ENCODE measurements around the gene ARHGAP33.
A peak's percentile ranks its signal among the peaks of the same experiment; 100 is the strongest.

The ARHGAP33 gene

DNA sequence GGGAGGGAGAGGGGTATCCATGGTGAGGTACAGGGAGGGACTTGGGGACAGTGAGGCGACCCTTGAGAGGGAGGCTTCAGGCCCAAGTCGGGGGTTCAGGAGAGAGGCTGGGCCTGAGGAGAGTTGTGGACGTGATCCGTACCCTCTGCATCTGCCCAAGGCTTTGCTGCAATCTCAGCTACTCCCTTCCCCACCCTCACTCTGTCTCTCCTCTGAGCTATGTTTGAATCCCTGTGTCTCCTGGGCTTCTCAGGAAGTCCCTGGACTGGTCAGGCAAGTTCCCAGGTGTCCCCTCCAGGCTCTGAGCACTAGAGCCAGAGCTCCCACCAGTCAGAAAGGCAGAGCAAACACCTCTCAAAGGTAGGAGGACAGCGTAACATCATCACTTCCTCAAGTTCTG, 25.2 kb upstream of the ARHGAP33 start:
- Histone ChIP-seq H3K9ac (ENCODE audit: low read length) (no peak overlapping the region), H3K27ac (ENCODE audit: low read depth, low read length) (no peak overlapping the region), H3K27me3 (ENCODE audit: control insufficient read depth, insufficient read depth, low read length) (peaks cover 2% of the 10 kb centered on the region; the same call in 1 of the 2 replicates), H3K4me1 (ENCODE audit: control insufficient read depth, insufficient read depth, low read length) (0 out of 2 replicates have a peak, but pooled peaks cover 8% of the 10 kb centered on the region), H3K4me3 (ENCODE audit: low read depth, low read length) (no peak overlapping the region), H3K36me3 (ENCODE audit: control insufficient read depth, insufficient read depth, low read length) (peaks cover 14% of the 10 kb centered on the region; the same call in 1 of the 2 replicates), H3K9me3 (ENCODE audit: control insufficient read depth, insufficient read depth, low read depth, low read length) (no peaks in the 10 kb centered on the region)

DNA sequence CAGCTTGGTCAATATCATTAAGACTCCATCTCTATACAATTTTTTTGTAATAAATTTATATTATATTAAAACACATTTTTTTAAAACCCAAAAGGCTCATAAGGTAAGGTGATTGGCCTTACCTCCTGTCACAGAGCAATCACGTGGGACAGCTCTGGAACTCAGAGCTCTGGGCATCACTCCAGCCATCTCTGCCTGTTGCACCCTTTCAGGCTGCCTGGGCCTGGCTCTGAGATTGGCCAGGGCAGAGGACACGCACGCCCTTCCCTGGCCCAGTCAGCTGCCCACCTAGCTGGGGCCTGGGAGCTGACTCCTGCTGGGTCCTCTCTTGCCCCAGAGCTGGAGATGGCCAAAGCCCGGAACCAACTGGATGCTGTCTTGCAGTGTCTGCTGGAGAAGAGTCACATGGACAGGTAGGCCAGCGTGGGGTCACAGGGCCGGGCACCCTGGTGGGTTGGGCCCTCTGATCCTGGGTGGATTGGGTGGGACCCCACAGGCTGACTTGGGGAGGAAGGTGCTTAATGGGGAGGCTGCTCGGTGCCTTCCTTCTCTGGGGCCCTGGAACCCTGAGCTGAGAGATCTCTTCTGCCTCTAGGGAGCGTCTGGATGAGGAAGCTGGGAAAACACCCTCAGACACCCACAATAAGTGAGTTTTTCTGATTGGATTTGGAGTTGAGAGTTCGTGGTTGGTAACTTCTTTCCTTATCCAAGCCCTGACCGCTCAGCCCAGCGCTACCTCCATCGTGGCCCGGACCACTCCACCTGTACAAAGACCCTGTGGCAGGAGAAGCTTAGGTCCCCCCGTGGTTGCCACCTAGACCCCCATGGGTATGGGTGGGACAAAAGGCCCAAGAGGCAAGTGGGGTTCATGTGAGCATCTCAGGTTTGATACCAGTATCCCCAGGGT, 23.3 kb upstream of the ARHGAP33 start:
- no peak overlapping the region for H3K27ac ChIP-seq (ENCODE audit: low read depth, low read length)
- H3K9me3 ChIP-seq (ENCODE audit: control insufficient read depth, insufficient read depth, low read depth, low read length): no peaks in the 10 kb centered on the region
- H3K27me3 ChIP-seq (ENCODE audit: control insufficient read depth, insufficient read depth, low read length): peaks cover 11% of the 10 kb centered on the region; the same call in 1 of the 2 replicates
- peaks cover 14% of the 10 kb centered on the region; the same call in 1 of the 2 replicates for H3K36me3 ChIP-seq (ENCODE audit: control insufficient read depth, insufficient read depth, low read length)
- H3K4me1 ChIP-seq (ENCODE audit: control insufficient read depth, insufficient read depth, low read length): peaks cover 11% of the 10 kb centered on the region
- H3K9ac ChIP-seq (ENCODE audit: low read length): no peak overlapping the region
- no peak overlapping the region for H3K4me3 ChIP-seq (ENCODE audit: low read depth, low read length)

DNA sequence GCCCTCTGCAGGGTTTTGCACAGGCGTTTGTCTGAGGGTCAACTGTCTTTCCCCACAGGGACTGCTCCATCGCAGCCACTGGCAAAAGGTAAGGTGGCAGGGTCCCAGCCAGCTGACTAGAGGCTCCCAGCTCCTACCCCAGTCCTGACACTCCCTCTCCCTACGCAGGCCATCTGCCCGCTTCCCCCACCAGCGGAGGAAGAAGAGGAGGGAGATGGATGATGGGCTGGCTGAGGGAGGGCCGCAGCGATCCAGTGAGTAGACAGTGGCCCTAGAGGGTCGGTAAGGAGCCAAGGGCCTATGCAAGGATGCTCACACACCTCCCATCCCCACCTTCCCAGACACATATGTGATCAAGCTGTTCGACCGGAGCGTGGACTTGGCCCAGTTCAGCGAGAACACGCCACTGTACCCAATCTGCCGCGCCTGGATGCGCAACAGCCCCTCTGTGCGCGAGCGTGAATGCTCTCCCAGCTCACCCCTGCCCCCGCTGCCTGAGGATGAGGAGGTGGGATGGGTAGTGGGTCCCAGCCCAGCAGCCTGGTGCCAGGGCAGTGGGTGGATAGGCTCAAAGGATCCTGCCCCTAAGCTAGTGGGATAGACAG, 22.5 kb upstream of the ARHGAP33 start:
- Histone ChIP-seq H3K4me3 (ENCODE audit: low read depth, low read length) (no peak overlapping the region), H3K27ac (ENCODE audit: low read depth, low read length) (no peak overlapping the region), H3K9ac (ENCODE audit: low read length) (no peak overlapping the region), H3K4me1 (ENCODE audit: control insufficient read depth, insufficient read depth, low read length) (peaks cover 13% of the 10 kb centered on the region), H3K9me3 (ENCODE audit: control insufficient read depth, insufficient read depth, low read depth, low read length) (no peaks in the 10 kb centered on the region), H3K36me3 (ENCODE audit: control insufficient read depth, insufficient read depth, low read length) (peaks cover 14% of the 10 kb centered on the region; the same call in 1 of the 2 replicates), H3K27me3 (ENCODE audit: control insufficient read depth, insufficient read depth, low read length) (peaks cover 11% of the 10 kb centered on the region; the same call in 1 of the 2 replicates)

DNA sequence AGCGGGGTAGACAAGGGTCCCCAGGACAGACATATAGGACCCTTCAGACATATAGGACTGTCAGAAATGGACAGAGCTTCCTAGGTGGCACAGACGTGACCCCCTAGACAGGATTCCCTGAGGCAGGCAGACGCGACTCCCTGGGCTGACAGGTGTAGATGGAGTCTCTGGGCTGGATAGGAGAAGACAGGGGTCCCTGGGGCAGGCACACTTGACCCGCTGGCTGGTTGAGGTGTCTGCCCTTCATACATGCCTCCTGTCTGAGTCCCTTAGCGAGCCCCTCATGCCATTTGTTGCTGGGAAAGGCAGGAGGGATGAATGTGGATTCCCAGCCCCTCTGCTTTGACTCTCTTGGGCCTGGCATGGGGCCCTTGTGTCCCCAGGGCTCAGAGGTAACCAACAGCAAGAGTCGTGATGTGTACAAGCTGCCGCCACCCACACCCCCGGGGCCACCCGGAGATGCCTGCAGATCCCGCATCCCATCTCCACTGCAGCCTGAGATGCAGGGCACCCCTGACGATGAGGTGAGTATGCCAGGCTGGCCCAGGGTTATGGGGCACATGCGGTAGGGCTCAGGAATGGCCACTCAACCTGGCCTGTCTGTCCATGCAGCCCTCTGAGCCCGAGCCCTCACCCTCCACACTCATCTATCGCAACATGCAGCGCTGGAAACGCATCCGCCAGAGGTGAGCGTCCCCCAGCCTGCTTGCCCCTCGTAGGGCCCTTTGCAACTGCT, 21.6 kb upstream of the ARHGAP33 start:
- H3K27ac ChIP-seq (ENCODE audit: low read depth, low read length): no peak overlapping the region
- H3K27me3 ChIP-seq (ENCODE audit: control insufficient read depth, insufficient read depth, low read length): peaks cover 11% of the 10 kb centered on the region; the same call in 1 of the 2 replicates
- H3K4me1 ChIP-seq (ENCODE audit: control insufficient read depth, insufficient read depth, low read length): peaks cover 13% of the 10 kb centered on the region
- no peaks in the 10 kb centered on the region for H3K9me3 ChIP-seq (ENCODE audit: control insufficient read depth, insufficient read depth, low read depth, low read length)
- H3K36me3 ChIP-seq (ENCODE audit: control insufficient read depth, insufficient read depth, low read length): peaks cover 14% of the 10 kb centered on the region; the same call in 1 of the 2 replicates
- H3K4me3 ChIP-seq (ENCODE audit: low read depth, low read length): no peak overlapping the region
- H3K9ac ChIP-seq (ENCODE audit: low read length): no peak overlapping the region

DNA sequence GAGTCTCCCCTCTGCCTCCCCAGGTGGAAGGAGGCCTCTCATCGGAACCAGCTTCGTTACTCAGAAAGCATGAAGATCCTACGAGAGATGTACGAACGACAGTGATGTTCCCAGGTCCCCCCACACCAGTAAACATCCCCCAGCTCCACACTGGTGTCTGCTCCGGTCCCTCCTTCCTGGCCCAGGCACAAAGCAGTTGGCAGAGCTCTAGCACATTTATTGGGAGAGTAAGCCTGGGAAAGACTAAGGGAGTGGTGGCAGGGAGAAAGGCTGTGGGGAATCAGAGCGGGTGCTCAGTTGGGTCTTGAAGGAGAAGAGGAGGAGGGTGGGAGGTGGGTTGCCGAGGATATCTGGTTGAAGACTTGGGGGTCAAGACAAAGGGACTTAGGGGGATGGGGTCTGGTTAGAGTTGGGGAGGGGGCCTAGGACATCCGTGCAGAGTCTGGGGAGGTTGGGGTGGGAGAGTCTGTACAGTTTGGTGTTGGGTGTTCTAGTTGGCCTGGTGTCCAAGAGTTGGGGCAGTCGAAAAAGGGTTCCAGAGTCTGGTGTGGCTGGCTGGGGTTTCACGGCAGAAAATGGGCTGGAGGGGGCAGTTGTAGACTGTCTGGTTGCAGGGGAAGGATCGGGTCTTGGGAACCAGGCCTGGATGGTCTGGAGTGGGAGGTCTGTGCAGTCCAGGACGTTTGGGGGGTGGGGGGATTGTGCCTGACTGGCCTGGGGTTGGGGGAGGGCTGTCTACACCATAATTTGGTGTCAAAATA, 20.8 kb upstream of the ARHGAP33 start:
- Histone ChIP-seq H3K36me3 (ENCODE audit: control insufficient read depth, insufficient read depth, low read length) (peaks cover 14% of the 10 kb centered on the region; the same call in 1 of the 2 replicates), H3K27ac (ENCODE audit: low read depth, low read length) (no peak overlapping the region), H3K4me3 (ENCODE audit: low read depth, low read length) (no peak overlapping the region), H3K27me3 (ENCODE audit: control insufficient read depth, insufficient read depth, low read length) (peaks cover 11% of the 10 kb centered on the region; the same call in 1 of the 2 replicates), H3K9ac (ENCODE audit: low read length) (no peak overlapping the region), H3K4me1 (ENCODE audit: control insufficient read depth, insufficient read depth, low read length) (peaks cover 11% of the 10 kb centered on the region), H3K9me3 (ENCODE audit: control insufficient read depth, insufficient read depth, low read depth, low read length) (no peaks in the 10 kb centered on the region)

DNA sequence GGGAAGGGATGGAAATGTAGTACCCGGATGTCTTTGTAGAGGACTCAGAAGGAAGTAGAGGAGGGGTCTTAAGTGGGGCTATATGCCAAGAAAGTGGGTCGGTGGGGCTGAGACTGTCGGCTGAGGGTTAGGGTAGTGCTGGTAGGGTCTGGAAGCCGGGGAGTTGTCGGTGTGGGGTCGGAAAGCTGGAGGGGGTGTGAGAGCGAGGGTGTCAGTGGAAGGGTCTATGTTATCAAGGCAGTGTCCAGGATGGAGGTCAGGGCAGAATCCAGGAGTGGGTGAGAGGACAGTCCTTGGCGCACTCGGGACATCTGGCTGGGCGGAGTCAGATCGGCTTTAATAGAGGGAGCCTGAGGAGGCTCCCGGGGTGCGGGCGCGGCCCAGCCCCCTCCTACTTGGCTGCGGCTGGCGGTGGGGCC, 20.2 kb upstream of the ARHGAP33 start:
- Histone ChIP-seq H3K4me1 (ENCODE audit: control insufficient read depth, insufficient read depth, low read length) (peaks cover 11% of the 10 kb centered on the region), H3K36me3 (ENCODE audit: control insufficient read depth, insufficient read depth, low read length) (peaks cover 20% of the 10 kb centered on the region; the same call in 1 of the 2 replicates), H3K4me3 (ENCODE audit: low read depth, low read length) (peak overlapping the region; percentile 95), H3K9me3 (ENCODE audit: control insufficient read depth, insufficient read depth, low read depth, low read length) (no peaks in the 10 kb centered on the region), H3K27ac (ENCODE audit: low read depth, low read length) (no peak overlapping the region), H3K27me3 (ENCODE audit: control insufficient read depth, insufficient read depth, low read length) (peaks cover 11% of the 10 kb centered on the region; the same call in 1 of the 2 replicates), H3K9ac (ENCODE audit: low read length) (peak overlapping the region; percentile 28)

DNA sequence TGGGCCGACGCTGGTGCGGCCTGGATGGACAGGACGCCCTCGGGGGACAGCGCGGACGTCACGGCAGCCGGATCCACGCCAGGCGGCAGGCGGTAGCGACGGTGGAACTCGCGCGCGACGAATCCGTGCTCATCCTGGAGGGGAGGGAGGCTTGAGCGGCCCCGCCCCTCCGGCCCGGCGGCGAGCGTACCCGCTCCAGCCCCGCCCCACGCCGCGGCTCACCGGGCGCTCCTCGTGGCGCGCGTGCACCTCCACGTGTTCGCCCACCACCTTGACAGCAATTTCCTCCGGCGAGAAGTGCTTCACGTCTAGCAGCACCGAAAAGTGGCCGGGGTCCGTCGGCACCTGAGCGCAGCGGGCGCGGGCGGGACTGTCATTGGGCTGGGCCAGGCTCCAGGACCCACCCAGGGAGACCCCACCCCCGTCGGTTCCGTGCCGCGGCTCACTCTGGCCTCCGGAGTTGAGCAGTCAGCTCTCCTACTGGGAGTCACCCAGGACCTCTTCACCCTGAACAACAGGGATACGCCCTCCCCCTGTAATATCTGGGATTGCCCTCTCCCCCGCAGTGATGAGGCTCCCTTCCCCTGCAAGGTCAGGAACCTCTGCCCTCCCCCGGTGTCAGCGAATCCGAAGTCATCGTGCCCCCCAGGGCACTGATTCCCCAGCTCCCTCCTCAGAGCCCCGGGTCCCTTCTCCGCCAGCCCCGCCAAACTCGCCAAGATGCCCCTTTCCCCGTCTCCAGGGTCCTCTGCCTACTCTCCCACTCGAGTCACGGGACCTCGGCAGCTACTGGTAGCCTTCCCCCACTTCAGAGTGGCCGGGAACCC, 19.6 kb upstream of the ARHGAP33 start:
- H3K4me3 ChIP-seq (ENCODE audit: low read depth, low read length): peak overlapping the region; percentile 95
- no peaks in the 10 kb centered on the region for H3K9me3 ChIP-seq (ENCODE audit: control insufficient read depth, insufficient read depth, low read depth, low read length)
- no peak overlapping the region for H3K27ac ChIP-seq (ENCODE audit: low read depth, low read length)
- peaks cover 11% of the 10 kb centered on the region; the same call in 1 of the 2 replicates for H3K27me3 ChIP-seq (ENCODE audit: control insufficient read depth, insufficient read depth, low read length)
- peaks cover 11% of the 10 kb centered on the region for H3K4me1 ChIP-seq (ENCODE audit: control insufficient read depth, insufficient read depth, low read length)
- peak overlapping the region; percentile 34 for H3K9ac ChIP-seq (ENCODE audit: low read length)
- peaks cover 25% of the 10 kb centered on the region for H3K36me3 ChIP-seq (ENCODE audit: control insufficient read depth, insufficient read depth, low read length)

DNA sequence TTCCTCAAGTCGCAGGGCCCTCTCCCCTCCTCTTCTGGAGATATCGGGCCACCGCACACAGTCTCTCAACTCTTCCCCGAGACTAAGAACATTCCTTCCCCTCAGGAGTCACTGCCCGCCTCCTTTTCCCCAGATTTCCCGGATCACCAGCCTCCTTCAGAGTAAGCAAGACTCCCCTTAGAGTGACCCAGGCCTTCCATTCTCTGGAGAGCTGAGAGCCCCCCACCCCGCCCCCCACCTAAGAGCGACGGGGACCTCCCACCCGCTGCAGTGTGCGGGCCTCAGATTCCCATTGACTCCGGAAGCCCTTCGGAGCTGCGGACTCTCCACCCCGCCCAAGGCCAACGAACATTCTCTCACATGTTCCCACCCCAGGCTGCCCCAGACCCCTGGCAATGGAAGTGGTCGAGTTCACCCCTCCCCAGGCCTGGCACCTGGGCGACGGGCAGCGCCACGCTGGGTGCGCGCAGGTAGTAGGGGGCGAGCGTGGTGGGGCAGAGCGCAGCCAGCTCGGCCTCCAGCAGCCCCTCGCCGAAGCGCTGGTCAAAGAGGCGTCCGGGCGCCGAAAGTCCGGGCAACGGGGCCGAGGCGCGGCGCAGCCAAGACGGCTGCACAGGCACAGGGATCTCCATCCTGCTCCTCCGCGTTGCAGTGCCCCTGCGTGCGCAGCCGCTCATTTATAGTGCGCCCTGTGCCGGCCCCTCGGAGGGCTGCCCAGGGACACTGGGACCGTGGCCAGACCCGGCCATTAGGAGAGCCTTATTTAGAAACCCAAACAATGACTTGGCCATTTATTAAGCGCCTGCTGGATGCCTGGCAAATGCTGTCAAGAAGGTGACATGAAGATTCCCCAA, 18.8 kb upstream of the ARHGAP33 start, which contains the start of gene HSPB6:
TSS of gene HSPB6 (minus strand) at position 653 of the 854 bp plus-strand sequence. CDS start at position 632, 21 bp downstream.
- Histone ChIP-seq H3K4me3 (ENCODE audit: low read depth, low read length) (peak within 1 kb of the TSS; percentile 95), H3K9me3 (ENCODE audit: control insufficient read depth, insufficient read depth, low read depth, low read length) (no peaks in the 10 kb centered on the region), H3K4me1 (ENCODE audit: control insufficient read depth, insufficient read depth, low read length) (peaks cover 11% of the 10 kb centered on the region), H3K36me3 (ENCODE audit: control insufficient read depth, insufficient read depth, low read length) (peaks cover 29% of the 10 kb centered on the region), H3K9ac (ENCODE audit: low read length) (peak within 1 kb of the TSS; percentile 55), H3K27me3 (ENCODE audit: control insufficient read depth, insufficient read depth, low read length) (peaks cover 11% of the 10 kb centered on the region; the same call in 1 of the 2 replicates), H3K27ac (ENCODE audit: low read depth, low read length) (peak within 1 kb of the TSS; percentile 67; the same call in 1 of the 2 replicates)

DNA sequence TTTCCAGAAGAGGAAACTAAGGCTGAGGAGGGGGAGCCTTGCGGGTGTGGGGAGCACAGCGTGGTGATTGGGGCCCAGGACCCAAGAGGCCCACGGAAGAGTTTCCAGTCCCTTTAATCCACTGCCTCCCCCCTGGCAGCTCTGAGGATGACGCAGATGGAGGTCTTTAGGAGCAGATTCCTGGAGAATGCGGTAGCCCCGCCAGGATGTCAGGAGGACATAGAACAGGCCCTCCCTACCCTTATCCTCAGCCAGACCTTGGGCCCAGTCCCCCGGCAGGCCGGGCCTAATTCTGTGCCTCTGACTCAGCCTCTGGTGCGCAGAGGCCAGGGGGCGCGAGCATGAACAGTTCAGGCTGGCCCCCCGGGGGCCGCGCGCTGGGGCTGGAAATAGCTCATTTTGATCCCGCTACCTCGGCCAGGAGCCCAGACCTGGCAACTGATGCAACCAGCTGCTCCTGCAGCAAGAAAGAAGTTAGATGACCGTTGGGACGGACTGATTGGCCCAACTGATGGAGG, 18.1 kb upstream of the ARHGAP33 start:
- Histone ChIP-seq H3K27me3 (ENCODE audit: control insufficient read depth, insufficient read depth, low read length) (peaks cover 11% of the 10 kb centered on the region; the same call in 1 of the 2 replicates), H3K36me3 (ENCODE audit: control insufficient read depth, insufficient read depth, low read length) (peaks cover 33% of the 10 kb centered on the region), H3K4me3 (ENCODE audit: low read depth, low read length) (peak overlapping the region; percentile 95), H3K4me1 (ENCODE audit: control insufficient read depth, insufficient read depth, low read length) (peaks cover 11% of the 10 kb centered on the region), H3K9ac (ENCODE audit: low read length) (peak overlapping the region; percentile 55), H3K27ac (ENCODE audit: low read depth, low read length) (peak overlapping the region; percentile 67; the same call in 1 of the 2 replicates), H3K9me3 (ENCODE audit: control insufficient read depth, insufficient read depth, low read depth, low read length) (no peaks in the 10 kb centered on the region)

Measured in HUES6 (cell line).